Myocyte (in vitro differentiated cells): Measurements from ENCODE around the gene CDC25C. TPM values are rescaled to one million over a fixed set of nuclear protein-coding genes. Genes with fewer than 3 reads are reported as not detected.
"Not testable (repeated sequence)": the region's sequence is repeated elsewhere in the genome, so short reads cannot be mapped to it uniquely, and the experiment has no call there.

Source experiments
- DNase-seq: peaks from one replicate; pipeline ENCODE4 v3.0.0-alpha.2; 2012; ENCODE audit warnings: low read depth
- total RNA-seq: library from RNA; depleted of rRNA; stranded (reverse); fragments of >200 nt; gene quantifications from 2 replicates; pipeline ENCODE4 v1.2.3, GENCODE V29; 2014

Gene CDC25C
- total RNA-seq, 1 donor from 2014 or later: 0.05 TPM

- peak; percentile 44 for DNase-seq
These were observed 18.4 kb upstream of the CDC25C start for GRCh38 chr5:138349852-138350562.

- DNase-seq: no peak
These were observed 15.3 kb upstream of the CDC25C start for GRCh38 chr5:138346889-138347288.

GRCh38 chr5:138344887-138345622 is 13.5 kb upstream of the CDC25C start:
- DNase-seq: no peak

GRCh38 chr5:138340008-138340407 is 8.4 kb upstream of the CDC25C start:
- no peak for DNase-seq

GRCh38 chr5:138339464-138339863 is 7.9 kb upstream of the CDC25C start:
- DNase-seq: no peak

- peak; percentile 26 for DNase-seq
These were observed 7.5 kb upstream of the CDC25C start for GRCh38 chr5:138339091-138339456.

GRCh38 chr5:138338411-138339090 is 6.9 kb upstream of the CDC25C start:
- no peak for DNase-seq

GRCh38 chr5:138337685-138338410 is 6.2 kb upstream of the CDC25C start, which contains the start of gene FAM53C:
FAM53C (plus strand) TSS chr5:138338266; CDS start chr5:138341336, 3,070 bp downstream.
- DNase-seq: peak; percentile 96

- DNase-seq: no peak
These were observed 5.5 kb upstream of the CDC25C start for GRCh38 chr5:138336952-138337684.

- DNase-seq: no peak
These were observed 3.4 kb upstream of the CDC25C start for GRCh38 chr5:138334867-138335447.

- no peak for DNase-seq
These were observed 673 bp downstream of the CDC25C start for GRCh38 chr5:138330813-138331448.

- not testable (repeated sequence) for DNase-seq
These were observed 13.4 kb downstream of the CDC25C start for GRCh38 chr5:138318211-138318610.

GRCh38 chr5:138316355-138316754 is 15.2 kb downstream of the CDC25C start:
- DNase-seq: no peak

- no peak for DNase-seq
These were observed 15.8 kb downstream of the CDC25C start for GRCh38 chr5:138315751-138316278.

- peak; percentile 83 for DNase-seq
These were observed 25.8 kb downstream of the CDC25C start for GRCh38 chr5:138305797-138306196.

GRCh38 chr5:138303372-138303771 is 28.2 kb downstream of the CDC25C start:
- peak; percentile 37 for DNase-seq

GRCh38 chr5:138289296-138289695 is 42.3 kb downstream of the CDC25C start:
- DNase-seq: no peak

- DNase-seq: no peak
These were observed 44.4 kb downstream of the CDC25C start for GRCh38 chr5:138287246-138287645.

GRCh38 chr5:138282920-138283742 is 48.5 kb downstream of the CDC25C start:
- DNase-seq: peak; percentile 59
